T-helper 17 cell (primary cell): Measurements from ENCODE around the gene PPP2R5B. TPM values are rescaled to one million over a fixed set of nuclear protein-coding genes. Genes with fewer than 3 reads are reported as not detected.

ENCODE experiments used
- ATAC-seq: fragments of 150-1000 bp; cut with Tn5 transposase; 2 replicates; pipeline ENCODE4 v1.10.0; 2021; ENCODE audit warnings: mild to moderate bottlenecking, moderate library complexity
- DNase-seq, 3 donors: peaks; one replicate each; pipeline versions ENCODE4 v3.0.0 to v3.0.0-alpha.2; 2020 to 2021
- H3K9me3 ChIP-seq: one replicate; pipeline ENCODE4 v1.7.0; 2013; ENCODE audit warnings: low read length, mild to moderate bottlenecking; ENCODE audit not compliant: control insufficient read depth, poor library complexity, severe bottlenecking
- H3K27ac Mint-ChIP-seq: one replicate; pipeline ENCODE4 v1.8.0; 2022; ENCODE audit warnings: mild to moderate bottlenecking, moderate library complexity, mixed read lengths
- H3K27me3 Mint-ChIP-seq: one replicate; pipeline ENCODE4 v1.8.0; 2022; ENCODE audit warnings: mixed read lengths
- H3K36me3 Mint-ChIP-seq: one replicate; pipeline ENCODE4 v1.8.0; 2022; ENCODE audit warnings: low read depth, mixed read lengths
- H3K4me1 Mint-ChIP-seq: one replicate; pipeline ENCODE4 v1.8.0; 2022; ENCODE audit warnings: mild to moderate bottlenecking, mixed read lengths
- H3K4me3 Mint-ChIP-seq: one replicate; pipeline ENCODE4 v1.8.0; 2022; ENCODE audit warnings: mild to moderate bottlenecking, moderate library complexity, mixed read lengths
- total RNA-seq, 4 donors: library from RNA in 2 of 4; stranded (reverse) in 2 of 4; gene quantifications; one replicate each; pipeline ENCODE4 v1.2.3 and lab custom pipeline; 2022 to 2026

Gene PPP2R5B
- total RNA-seq, 2 donors from 2014 or later, result 21.5 to 25.3 TPM

DNA sequence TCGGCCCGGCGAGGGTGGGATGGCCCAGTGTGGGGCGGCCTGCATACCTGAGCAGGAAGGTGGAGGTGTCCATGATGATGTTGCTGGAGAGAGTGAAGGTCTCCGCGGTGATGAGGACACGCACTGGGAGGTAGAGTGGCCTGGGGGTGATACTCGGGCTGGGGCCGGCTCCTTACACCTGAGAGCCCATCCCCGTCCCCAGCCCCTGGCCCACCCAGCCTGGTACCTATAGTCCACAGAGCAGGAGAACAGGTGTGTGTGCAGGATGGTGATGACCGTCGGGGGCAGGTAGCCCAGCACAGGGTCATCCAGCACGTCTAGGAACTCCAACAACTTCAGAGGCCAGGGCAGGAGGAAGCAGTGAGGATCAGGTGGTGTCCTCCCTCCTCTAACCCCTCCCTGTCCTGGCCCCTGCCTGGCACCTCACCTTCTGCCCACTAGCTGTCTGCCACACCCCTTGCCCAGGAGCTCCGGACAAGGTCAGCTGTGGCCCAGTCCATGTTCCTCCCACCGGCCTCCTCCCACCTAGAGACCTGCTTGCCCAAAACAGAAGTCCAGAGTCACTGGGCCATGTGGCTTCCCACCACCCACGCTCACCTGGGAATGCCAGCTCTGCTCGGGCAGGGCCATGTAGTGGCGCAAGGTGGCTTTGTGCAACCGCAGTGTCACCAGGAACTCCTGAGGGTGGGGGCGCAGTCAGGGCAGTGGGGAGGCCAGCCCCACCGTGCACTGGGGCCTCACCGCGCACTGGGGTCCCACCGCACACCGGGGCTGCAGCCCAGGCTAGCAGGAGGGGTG, 18.8 kb upstream of the PPP2R5B start:
- no peak overlapping the region for H3K4me3 Mint-ChIP-seq
- no peak overlapping the region for H3K27ac Mint-ChIP-seq
- no peaks in the 10 kb centered on the region for H3K27me3 Mint-ChIP-seq
- ATAC-seq, result no peak
- H3K36me3 Mint-ChIP-seq, result peaks cover 4% of the 10 kb centered on the region
- DNase-seq, result no peak
- H3K4me1 Mint-ChIP-seq, result peaks cover 6% of the 10 kb centered on the region
- H3K9me3 ChIP-seq, result no peaks in the 10 kb centered on the region

GRCh38 chr11:64906314-64906635, 18.2 kb upstream of the PPP2R5B start:
- Mint-ChIP-seq H3K4me3 (no peak overlapping the region), H3K27me3 (no peaks in the 10 kb centered on the region), H3K4me1 (peaks cover 6% of the 10 kb centered on the region), H3K36me3 (peaks cover 4% of the 10 kb centered on the region), H3K27ac (no peak overlapping the region)
- ATAC-seq (no peak), DNase-seq (no peak)
- H3K9me3 ChIP-seq, result no peaks in the 10 kb centered on the region

- DNase-seq (no peak), ATAC-seq (no peak)
- peaks cover 9% of the 10 kb centered on the region for H3K36me3 Mint-ChIP-seq
- H3K4me3 Mint-ChIP-seq, result no peak overlapping the region
- no peaks in the 10 kb centered on the region for H3K27me3 Mint-ChIP-seq
- no peak overlapping the region for H3K27ac Mint-ChIP-seq
- H3K9me3 ChIP-seq, result no peaks in the 10 kb centered on the region
- H3K4me1 Mint-ChIP-seq, result peaks cover 2% of the 10 kb centered on the region
These were observed 15.7 kb upstream of the PPP2R5B start for GRCh38 chr11:64908766-64909165.

GRCh38 chr11:64909653-64910343, 14.7 kb upstream of the PPP2R5B start:
- H3K36me3 Mint-ChIP-seq, result peaks cover 9% of the 10 kb centered on the region
- peaks cover 4% of the 10 kb centered on the region for H3K4me1 Mint-ChIP-seq
- H3K9me3 ChIP-seq, result no peaks in the 10 kb centered on the region
- peak overlapping the region; percentile 59 for H3K4me3 Mint-ChIP-seq
- ATAC-seq (no peak), DNase-seq (no peak)
- H3K27ac Mint-ChIP-seq, result no peak overlapping the region
- no peaks in the 10 kb centered on the region for H3K27me3 Mint-ChIP-seq

- H3K9me3 ChIP-seq, result no peaks in the 10 kb centered on the region
- DNase-seq (no peak), ATAC-seq (no peak)
- Mint-ChIP-seq H3K27ac (no peak overlapping the region), H3K27me3 (no peaks in the 10 kb centered on the region), H3K4me3 (peak overlapping the region; percentile 59), H3K36me3 (peaks cover 9% of the 10 kb centered on the region), H3K4me1 (peaks cover 4% of the 10 kb centered on the region)
These were observed 13.9 kb upstream of the PPP2R5B start for GRCh38 chr11:64910451-64911093.

DNA sequence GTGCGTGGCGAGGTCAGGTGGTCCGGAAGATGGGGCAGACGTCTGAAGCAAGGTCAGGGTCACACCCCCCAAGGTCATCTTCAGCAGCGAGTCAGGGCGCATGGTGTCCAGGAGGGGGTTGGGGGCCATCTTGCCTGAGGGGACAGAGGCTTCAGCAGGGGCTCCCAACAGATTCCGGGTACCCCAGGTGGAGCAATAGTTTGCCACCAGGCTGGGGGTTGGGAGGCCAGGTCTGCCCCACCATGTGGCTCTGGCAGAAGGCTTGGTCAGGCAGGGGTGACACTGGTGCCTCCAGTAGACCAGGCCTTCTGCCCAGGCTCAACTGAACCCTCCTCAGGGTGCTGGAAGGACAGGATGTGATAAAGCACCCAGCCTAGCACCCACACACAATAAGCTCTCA, 13.3 kb upstream of the PPP2R5B start:
- H3K9me3 ChIP-seq, result no peaks in the 10 kb centered on the region
- Mint-ChIP-seq H3K36me3 (peaks cover 9% of the 10 kb centered on the region), H3K27me3 (no peaks in the 10 kb centered on the region), H3K27ac (peak overlapping the region; percentile 39), H3K4me1 (peaks cover 8% of the 10 kb centered on the region), H3K4me3 (peak overlapping the region; percentile 50)
- ATAC-seq (no peak), DNase-seq (no peak)

DNA sequence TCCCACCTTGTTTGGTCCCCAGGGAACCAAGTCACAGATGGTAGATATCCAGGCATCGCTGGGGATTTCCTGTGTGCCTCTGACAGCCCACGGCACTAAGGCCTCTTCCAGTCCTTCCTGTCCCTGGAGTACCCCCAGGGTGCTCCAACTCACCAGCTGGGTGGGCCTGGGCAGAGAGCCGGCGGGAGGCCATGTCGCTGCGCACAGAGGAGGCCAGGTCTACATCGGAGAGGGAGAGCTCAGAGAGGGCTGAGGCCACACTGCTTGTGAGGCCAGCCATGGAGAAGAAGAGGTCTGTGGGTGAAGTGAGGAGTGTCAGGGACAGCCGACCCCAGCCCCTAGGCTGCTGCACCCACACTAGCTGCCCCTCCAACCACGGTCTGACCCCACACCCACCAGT, 12.8 kb upstream of the PPP2R5B start:
- H3K9me3 ChIP-seq, result no peaks in the 10 kb centered on the region
- H3K27ac Mint-ChIP-seq, result peak overlapping the region; percentile 39
- no peaks in the 10 kb centered on the region for H3K27me3 Mint-ChIP-seq
- no peak overlapping the region for H3K4me3 Mint-ChIP-seq
- peaks cover 9% of the 10 kb centered on the region for H3K36me3 Mint-ChIP-seq
- peaks cover 13% of the 10 kb centered on the region for H3K4me1 Mint-ChIP-seq
- ATAC-seq (no peak), DNase-seq (no peak)

DNA sequence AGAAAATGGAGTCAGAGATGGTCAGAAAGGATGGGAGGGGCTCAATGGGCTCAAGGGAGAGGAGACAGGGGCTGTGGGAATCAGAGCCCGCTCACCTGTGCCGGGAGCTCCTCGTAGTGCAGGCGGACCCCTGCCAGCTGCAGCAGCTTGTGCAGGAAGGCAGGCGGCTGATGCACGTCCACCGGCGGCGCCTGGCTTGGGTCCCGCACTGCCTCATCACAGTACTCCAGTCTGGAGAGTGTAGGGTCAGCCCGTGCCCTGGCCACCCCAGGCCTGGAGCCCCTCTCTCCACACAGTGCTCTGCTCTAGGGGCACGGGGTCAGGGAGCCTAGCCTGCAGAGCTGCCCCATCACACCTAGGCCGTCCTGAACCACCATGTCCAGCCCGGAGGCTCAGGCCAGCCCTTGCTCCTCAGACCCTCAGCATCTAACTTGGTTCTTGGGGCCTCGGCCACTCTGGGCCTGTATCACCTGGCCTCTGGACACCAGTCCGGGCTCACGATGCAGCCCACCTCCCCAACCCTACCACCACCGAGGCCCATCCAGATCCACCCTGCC, 11.2 kb upstream of the PPP2R5B start:
- Mint-ChIP-seq H3K4me3 (peak overlapping the region; percentile 25), H3K36me3 (peaks cover 9% of the 10 kb centered on the region)
- no peak for DNase-seq

GRCh38 chr11:64914123-64914522, 10.4 kb upstream of the PPP2R5B start:
- Mint-ChIP-seq H3K36me3 (peaks cover 9% of the 10 kb centered on the region), H3K4me3 (no peak overlapping the region), H3K27ac (peak overlapping the region; percentile 34), H3K4me1 (peaks cover 21% of the 10 kb centered on the region), H3K27me3 (no peaks in the 10 kb centered on the region)
- no peaks in the 10 kb centered on the region for H3K9me3 ChIP-seq
- ATAC-seq, result no peak
- DNase-seq, result no peak

More for the DNA sequence above, 11.2 kb upstream of the PPP2R5B start:
- H3K27me3 Mint-ChIP-seq, result no peaks in the 10 kb centered on the region
- no peak for ATAC-seq
- H3K9me3 ChIP-seq, result no peaks in the 10 kb centered on the region
- peak overlapping the region; percentile 34 for H3K27ac Mint-ChIP-seq
- peaks cover 21% of the 10 kb centered on the region for H3K4me1 Mint-ChIP-seq

DNA sequence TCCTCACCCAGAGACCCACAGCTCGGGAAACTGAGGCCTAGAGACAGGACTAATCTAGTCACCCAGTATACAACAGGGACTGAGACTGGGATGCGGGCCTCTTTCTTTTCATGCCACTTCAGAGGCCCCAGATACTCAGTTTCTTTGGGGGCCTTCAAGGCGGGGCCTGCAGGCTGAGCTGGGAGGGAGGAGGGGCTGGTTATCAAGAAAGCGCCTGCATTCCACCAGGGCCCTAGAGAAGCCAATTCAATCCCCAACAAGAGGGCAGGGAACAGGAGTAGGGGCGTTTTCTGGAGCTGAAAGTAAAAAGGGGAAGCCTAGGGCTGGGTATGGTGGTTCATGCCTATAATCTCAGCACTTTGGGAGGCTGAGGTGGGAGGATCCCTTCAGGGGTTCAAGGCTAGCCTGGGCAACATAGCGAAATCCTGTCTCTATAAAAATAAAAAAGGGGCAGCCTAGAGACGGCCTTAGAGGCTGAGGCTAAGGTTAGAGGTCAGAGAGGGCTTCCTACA, 9.1 kb upstream of the PPP2R5B start:
- ATAC-seq, result no peak
- peak overlapping the region; percentile 93 for H3K4me3 Mint-ChIP-seq
- peak overlapping the region; percentile 92 for H3K27ac Mint-ChIP-seq
- DNase-seq, result no peak
- H3K27me3 Mint-ChIP-seq, result no peaks in the 10 kb centered on the region
- H3K9me3 ChIP-seq, result no peaks in the 10 kb centered on the region
- H3K4me1 Mint-ChIP-seq, result peaks cover 21% of the 10 kb centered on the region
- H3K36me3 Mint-ChIP-seq, result peaks cover 7% of the 10 kb centered on the region

DNA sequence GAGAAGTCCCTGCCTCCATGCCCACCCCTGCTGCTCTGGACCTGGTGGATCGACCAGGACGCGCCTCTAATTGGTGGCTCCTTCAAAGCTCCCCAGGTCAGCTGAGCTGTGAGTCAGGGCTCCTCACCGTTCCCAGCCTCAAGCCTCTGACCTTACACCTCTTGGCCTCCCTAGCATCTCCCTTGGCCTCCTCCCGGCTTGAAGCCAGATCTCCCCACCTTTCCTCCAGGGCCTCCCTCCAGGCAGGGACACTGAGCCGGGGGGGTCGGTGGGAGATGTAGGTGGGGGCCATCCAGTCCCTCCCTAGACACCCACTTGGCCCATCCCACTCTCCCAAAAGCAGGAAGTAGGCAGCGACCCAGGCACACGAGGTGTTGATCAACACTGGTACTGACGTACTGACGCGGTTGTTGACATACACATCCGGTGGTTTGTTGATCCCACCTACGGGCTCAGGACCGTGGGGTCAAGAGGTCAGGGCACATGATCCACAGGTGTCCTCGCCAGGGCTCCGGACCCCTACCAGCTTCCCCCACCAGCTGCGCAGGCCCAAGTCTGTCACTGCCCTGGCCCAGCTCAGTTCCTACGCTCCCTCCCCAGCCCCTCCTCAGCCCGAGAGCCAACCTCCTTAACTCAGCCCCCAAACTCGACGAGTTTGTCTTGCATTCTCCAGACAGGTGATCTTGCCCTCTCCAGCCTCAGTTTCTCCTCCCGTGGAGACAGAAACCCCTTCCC, 8.3 kb upstream of the PPP2R5B start:
- ATAC-seq (peak; percentile 14), DNase-seq (peak in 1 of 3 donors; percentile 25)
- H3K4me1 Mint-ChIP-seq, result peaks cover 21% of the 10 kb centered on the region
- H3K27me3 Mint-ChIP-seq, result no peaks in the 10 kb centered on the region
- no peaks in the 10 kb centered on the region for H3K9me3 ChIP-seq
- H3K36me3 Mint-ChIP-seq, result peaks cover 7% of the 10 kb centered on the region
- H3K4me3 Mint-ChIP-seq, result peak overlapping the region; percentile 93
- H3K27ac Mint-ChIP-seq, result peak overlapping the region; percentile 92

- Mint-ChIP-seq H3K27ac (peak within 1 kb of the TSS; percentile 92), H3K4me1 (peaks cover 19% of the 10 kb centered on the region), H3K27me3 (no peaks in the 10 kb centered on the region), H3K36me3 (peaks cover 2% of the 10 kb centered on the region), H3K4me3 (peak within 1 kb of the TSS; percentile 93)
- ATAC-seq (peak; percentile 96), DNase-seq (peak; percentile 96 to 99 (median 97))
- no peaks in the 10 kb centered on the region for H3K9me3 ChIP-seq
These were observed 7.5 kb upstream of the PPP2R5B start, which contains the start of gene ATG2A for GRCh38 chr11:64916775-64917662. Gene ATG2A (minus strand): TSS chr11:64917209. CDS start chr11:64917135, 74 bp downstream.
